ENCODE results near the gene NCOR2. TPM values are rescaled to one million over a fixed set of nuclear protein-coding genes. Genes with fewer than 3 reads are reported as not detected.
A peak's percentile ranks its signal among the peaks of the same experiment; 100 is the strongest.

The NCOR2 gene
- total RNA-seq, 1 experiment from 2014 or later: 153 TPM

GRCh38 chr12:124550123-124551089 is 17.0 kb downstream of the NCOR2 start:
- Histone ChIP-seq H3K4me2 (ENCODE audit: low read length) (peak overlapping the region; percentile 45), H3K4me3 (replicated peaks in 1 of 2; ENCODE audit: low read depth in 1 of 2, low read length in 2 of 2) (no peak overlapping the region), H3K36me3 (ENCODE audit: control insufficient read depth in 1 of 2, insufficient read depth in 2 of 2, low read length in 2 of 2) (0 out of 4 replicates have a peak, but pooled peaks cover 0 to 3% of the 10 kb centered on the region in 2 experiments), H3K79me2 (ENCODE audit: insufficient read depth, low read length) (peaks cover 98% of the 10 kb centered on the region), H3K9me2 (ENCODE audit: insufficient read depth) (no peaks in the 10 kb centered on the region), H3K9ac (ENCODE audit: low read length) (peak overlapping the region; percentile 10; the same call in 1 of the 2 replicates), H4K20me1 (ENCODE audit: insufficient read depth) (no peaks in the 10 kb centered on the region), H3K9me3 (ENCODE audit: control insufficient read depth in 1 of 2, insufficient read depth in 1 of 2, low read depth in 1 of 2, low read length in 2 of 2) (no peaks in the 10 kb centered on the region), H3K27ac (ENCODE audit: low read depth, low read length) (peak overlapping the region; percentile 3; the same call in 1 of the 2 replicates), H3K27me3 (ENCODE audit: insufficient read depth, low read length) (no peaks in the 10 kb centered on the region), H3K4me1 (ENCODE audit: control insufficient read depth in 1 of 2, insufficient read depth in 2 of 2, low read length in 2 of 2) (peaks cover 30 to 54% of the 10 kb centered on the region in 2 experiments), H2AFZ (ENCODE audit: low read depth, low read length, poor library complexity, severe bottlenecking) (no peak overlapping the region)
- ATAC-seq: peak; percentile 53
- BruUV-seq (replicated peaks): no TSS peak
- ChIA-PET POLR2A (no interaction called here), RAD21 (ENCODE audit: low non-redundant PET in 1 of 2, low total read pairs in 2 of 2, uncharacterized antibody in 2 of 2, unreplicated experiment in 2 of 2) (no interaction called here), CTCF (no interaction called here)
- no peak for DNase-seq (ENCODE audit: low read depth, low spot score)
- intact Hi-C loops (cut with micrococcal nuclease): loop anchor here (10.0 kb wide), 1 partner anchor 516 kb away; no protein-coding TSS in a partner anchor
- no peak for TF ChIP-seq POLR2A (IDR thresholded peaks at IDR 0.05; ENCODE audit: borderline replicate concordance, extremely low read depth, insufficient read depth, insufficient read length)

GRCh38 chr12:124549629-124550028 is 17.8 kb downstream of the NCOR2 start:
- intact Hi-C loops (cut with micrococcal nuclease): loop anchor here (10.0 kb wide), 1 partner anchor 515 kb away; no protein-coding TSS in a partner anchor
- peaks cover 30 to 55% of the 10 kb centered on the region in 2 experiments for H3K4me1 ChIP-seq (ENCODE audit: control insufficient read depth in 1 of 2, insufficient read depth in 2 of 2, low read length in 2 of 2)
- H3K9me2 ChIP-seq (ENCODE audit: insufficient read depth): no peaks in the 10 kb centered on the region
- H3K27me3 ChIP-seq (ENCODE audit: insufficient read depth, low read length): no peaks in the 10 kb centered on the region
- peak overlapping the region; percentile 45; the same call in 1 of the 2 replicates for H3K4me2 ChIP-seq (ENCODE audit: low read length)
- RAD21 ChIA-PET (ENCODE audit: low non-redundant PET in 1 of 2, low total read pairs in 2 of 2, uncharacterized antibody in 2 of 2, unreplicated experiment in 2 of 2): no interaction called here
- CTCF ChIA-PET: no interaction called here
- ATAC-seq (no peak), DNase-seq (ENCODE audit: low read depth, low spot score) (no peak)
- H2AFZ ChIP-seq (ENCODE audit: low read depth, low read length, poor library complexity, severe bottlenecking): no peak overlapping the region
- H3K27ac ChIP-seq (ENCODE audit: low read depth, low read length): no peak overlapping the region
- H4K20me1 ChIP-seq (ENCODE audit: insufficient read depth): no peaks in the 10 kb centered on the region
- no peaks in the 10 kb centered on the region for H3K9me3 ChIP-seq (ENCODE audit: control insufficient read depth in 1 of 2, insufficient read depth in 1 of 2, low read depth in 1 of 2, low read length in 2 of 2)
- no peak overlapping the region for H3K9ac ChIP-seq (ENCODE audit: low read length)
- 0 out of 4 replicates have a peak, but pooled peaks cover 0 to 3% of the 10 kb centered on the region in 2 experiments for H3K36me3 ChIP-seq (ENCODE audit: control insufficient read depth in 1 of 2, insufficient read depth in 2 of 2, low read length in 2 of 2)
- TF ChIP-seq EZH2 (IDR thresholded peaks at IDR 0.05) (no peak), REST (IDR thresholded peaks at IDR 0.05; ENCODE audit: low read depth) (no peak), EZH2phosphoT487 (IDR thresholded peaks at IDR 0.05; ENCODE audit: borderline replicate concordance) (no peak), ELF1 (IDR thresholded peaks at IDR 0.05; ENCODE audit: borderline replicate concordance, low read depth) (no peak), FOSL1 (IDR thresholded peaks at IDR 0.05; ENCODE audit: low read depth) (no peak), CBX3 (IDR thresholded peaks at IDR 0.05; ENCODE audit: low read depth) (no peak), CEBPB (IDR thresholded peaks at IDR 0.05; ENCODE audit: low read depth) (no peak)
- TF ChIP-seq, protein P1, sequence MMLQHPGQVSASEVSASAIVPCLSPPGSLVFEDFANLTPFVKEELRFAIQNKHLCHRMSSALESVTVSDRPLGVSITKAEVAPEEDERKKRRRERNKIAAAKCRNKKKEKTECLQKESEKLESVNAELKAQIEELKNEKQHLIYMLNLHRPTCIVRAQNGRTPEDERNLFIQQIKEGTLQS (IDR thresholded peaks at IDR 0.05): no peak
- POLR2A ChIA-PET: no interaction called here
- peaks cover 98% of the 10 kb centered on the region for H3K79me2 ChIP-seq (ENCODE audit: insufficient read depth, low read length)
- H3K4me3 ChIP-seq (replicated peaks in 1 of 2; ENCODE audit: low read depth in 1 of 2, low read length in 2 of 2): no peak overlapping the region
- BruUV-seq (replicated peaks): no TSS peak

All from HCT116 (cell line).